Activated CD4-positive, alpha-beta T cell treated with anti-CD3 and anti-CD28 coated beads, Interleukin-2, amount 50 U/mL, for 1 hour (primary cell): ENCODE data around the gene CDH22.

Experiments used
- DNase-seq: peaks from one replicate; pipeline ENCODE4 v3.0.0-alpha.2; 2020

The CDH22 gene

GRCh38 chr20:46264391-46265266 lies 43.7 kb downstream of the CDH22 start:
- DNase-seq: no peak

GRCh38 chr20:46261456-46262253 lies 46.6 kb downstream of the CDH22 start:
- no peak for DNase-seq

- DNase-seq: no peak
These were observed 47.3 kb downstream of the CDH22 start for GRCh38 chr20:46260936-46261454.

DNA sequence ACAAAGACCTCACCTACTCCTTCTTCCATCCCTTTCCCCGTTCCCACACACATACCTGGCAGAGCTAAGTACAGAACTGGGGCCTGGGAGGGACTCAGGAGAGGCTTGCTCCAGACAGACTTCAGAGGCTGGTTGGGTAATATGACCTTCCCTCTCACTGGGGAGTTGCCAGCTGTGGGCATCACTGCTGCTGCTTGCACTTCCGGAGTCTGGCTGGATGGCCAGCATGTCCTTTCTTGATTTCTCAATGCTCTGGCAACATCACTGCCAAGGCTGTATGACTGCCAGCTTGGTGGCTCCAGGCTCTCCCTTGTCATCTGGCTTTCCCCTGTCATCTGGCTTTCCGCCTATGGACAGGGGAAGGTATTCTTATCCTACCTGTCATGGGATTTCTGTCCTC lies 47.8 kb downstream of the CDH22 start:
- no peak for DNase-seq

DNA sequence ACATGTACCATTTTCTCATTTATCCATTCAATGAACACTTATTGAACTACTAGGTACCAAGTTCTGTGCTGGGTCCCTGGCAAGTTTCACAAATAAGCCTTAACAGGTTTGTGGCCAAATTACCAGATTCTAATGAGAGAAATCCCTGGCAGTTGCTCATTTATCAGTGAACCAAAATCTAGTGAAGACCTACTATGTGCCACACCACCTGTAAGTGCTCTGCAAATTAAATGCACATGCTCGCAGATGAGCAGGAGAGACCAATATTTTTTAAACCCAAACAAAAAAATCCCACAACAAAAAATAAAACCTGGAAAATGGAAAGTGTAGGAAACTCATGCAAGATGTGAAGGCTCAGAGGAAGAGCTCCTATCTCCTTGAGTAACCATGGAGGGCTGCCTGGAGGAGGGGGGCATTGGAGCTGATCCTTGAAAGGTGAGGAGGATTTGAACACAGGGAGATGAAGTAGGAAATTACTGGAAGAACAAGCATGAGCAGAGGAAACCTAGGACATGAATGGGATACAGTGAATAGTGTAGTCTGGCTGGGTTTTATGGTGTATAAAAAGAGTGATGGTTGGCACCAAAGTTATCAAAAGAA lies 48.9 kb downstream of the CDH22 start:
- no peak for DNase-seq

DNA sequence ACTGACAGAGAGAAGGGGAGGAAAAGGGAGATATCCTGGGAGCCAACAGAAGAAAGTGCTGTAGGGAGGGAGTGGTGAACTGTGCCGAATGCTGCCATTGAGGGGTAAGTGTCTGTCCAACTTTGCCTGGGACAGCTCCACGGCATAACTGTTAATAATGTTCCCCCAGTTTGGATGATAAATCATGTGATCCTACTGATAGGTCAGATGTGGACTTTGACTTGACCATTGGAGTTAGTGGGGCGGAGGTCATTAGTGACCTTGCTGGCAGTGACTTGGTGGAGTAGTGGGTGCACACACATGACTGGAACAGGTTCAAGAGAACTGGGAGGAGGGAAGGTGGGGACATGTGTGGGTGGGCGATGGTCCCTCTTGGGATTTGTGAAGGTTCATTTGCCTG lies 50.4 kb downstream of the CDH22 start:
- no peak for DNase-seq

- DNase-seq: no peak
These were observed 52.0 kb downstream of the CDH22 start for GRCh38 chr20:46256293-46256692.

DNA sequence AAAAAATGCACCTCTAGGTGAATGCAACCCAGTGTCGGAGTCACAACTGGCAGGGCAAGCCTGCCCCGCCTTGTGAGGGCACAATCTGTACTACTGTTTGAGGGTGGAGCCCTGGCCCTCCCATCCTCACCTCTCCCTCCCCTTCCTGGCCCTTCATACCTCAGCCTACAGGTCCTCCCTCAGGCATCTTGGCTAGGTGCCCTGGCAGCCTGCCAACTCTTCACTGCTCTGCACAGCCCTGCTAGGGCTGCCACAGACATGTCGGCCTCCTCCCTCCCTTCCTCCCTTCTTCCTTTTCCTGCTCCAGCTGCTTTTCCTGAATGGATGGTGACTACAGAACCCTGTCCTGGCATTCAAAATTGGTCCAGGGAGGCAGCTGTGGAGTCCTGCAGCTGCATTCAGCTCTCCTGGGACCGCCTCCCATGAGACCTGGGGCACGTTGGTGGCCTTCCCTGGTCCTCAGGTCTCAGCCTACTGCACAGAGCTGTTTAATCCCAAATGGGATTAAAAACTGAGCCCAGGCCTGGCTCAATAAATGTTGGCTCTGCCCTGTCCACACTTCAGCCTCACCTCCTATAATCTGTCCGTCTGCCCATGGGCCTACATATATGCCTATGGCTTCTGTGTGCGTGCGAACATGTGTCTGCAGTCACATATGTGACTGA lies 52.7 kb downstream of the CDH22 start:
- DNase-seq: peak; percentile 6

DNA sequence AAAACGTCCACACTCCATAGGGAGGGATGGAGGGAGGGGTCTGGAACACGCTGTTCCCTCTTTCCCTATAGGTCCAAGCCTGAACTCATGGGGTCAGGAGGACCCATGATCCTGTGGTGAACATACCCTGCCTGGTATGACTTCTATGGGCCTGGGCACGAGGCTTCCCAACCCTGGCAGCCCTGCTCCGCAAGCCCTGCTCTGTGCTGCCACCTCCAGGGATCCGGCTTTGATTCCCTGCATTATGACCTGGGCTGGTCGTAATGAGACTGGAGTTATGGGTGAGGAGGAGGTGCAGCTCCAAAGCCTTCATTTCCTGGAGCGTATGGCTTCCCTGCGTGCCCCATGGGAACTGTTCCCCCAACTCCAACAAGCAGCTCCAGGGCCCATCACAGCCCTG lies 54.9 kb downstream of the CDH22 start:
- no peak for DNase-seq

- no peak for DNase-seq
These were observed 55.8 kb downstream of the CDH22 start for GRCh38 chr20:46252352-46253091.

DNA sequence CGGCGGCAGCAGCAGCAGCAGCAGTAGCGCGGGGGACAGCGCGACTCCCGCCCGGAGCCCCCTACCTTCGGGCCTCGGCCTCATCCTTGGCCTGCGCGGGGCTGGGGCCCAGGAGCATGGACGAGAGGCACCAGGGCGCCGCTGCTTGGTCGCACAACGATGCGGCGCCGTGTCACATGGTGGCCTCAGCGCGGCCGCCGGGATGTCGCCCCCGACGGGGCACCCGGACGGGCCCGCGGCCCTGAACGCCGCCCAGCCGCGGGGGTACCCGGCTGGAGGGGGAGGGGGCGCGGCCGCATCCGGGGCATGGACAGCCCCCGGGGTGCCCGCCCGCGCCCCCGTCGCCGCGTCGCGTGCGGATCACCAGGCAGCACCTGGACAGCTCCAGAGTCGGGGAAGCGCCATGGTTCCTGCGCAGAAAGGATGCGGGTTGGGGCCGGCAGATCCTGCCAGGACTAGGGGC lies 57.1 kb downstream of the CDH22 start:
- no peak for DNase-seq

- no peak for DNase-seq
These were observed 57.5 kb downstream of the CDH22 start for GRCh38 chr20:46250772-46251171.

GRCh38 chr20:46249671-46250070 lies 58.6 kb downstream of the CDH22 start:
- no peak for DNase-seq

DNA sequence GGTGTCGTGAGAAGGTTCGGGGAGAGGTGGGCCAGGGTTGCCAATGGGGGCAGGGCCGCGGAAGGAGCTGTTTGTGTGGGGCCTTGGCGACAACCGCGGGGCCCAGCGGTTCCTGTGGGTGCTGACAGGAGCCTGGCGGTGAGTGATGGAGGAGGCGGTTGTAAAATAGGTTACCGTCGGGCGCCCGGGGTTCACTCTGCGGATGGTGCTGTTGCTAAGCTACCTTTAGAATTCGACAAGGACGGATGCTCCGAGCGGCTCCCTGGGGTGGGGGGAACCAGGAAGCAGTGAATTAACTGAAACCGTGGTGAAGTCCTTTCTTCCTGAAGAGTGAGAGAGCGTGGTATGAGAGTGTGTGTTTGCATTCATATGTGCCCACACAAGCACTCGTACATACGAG lies 61.7 kb downstream of the CDH22 start:
- DNase-seq: no peak

GRCh38 chr20:46243707-46244628 lies 64.3 kb downstream of the CDH22 start:
- DNase-seq: no peak

GRCh38 chr20:46242390-46242789 lies 65.9 kb downstream of the CDH22 start:
- DNase-seq: no peak

DNA sequence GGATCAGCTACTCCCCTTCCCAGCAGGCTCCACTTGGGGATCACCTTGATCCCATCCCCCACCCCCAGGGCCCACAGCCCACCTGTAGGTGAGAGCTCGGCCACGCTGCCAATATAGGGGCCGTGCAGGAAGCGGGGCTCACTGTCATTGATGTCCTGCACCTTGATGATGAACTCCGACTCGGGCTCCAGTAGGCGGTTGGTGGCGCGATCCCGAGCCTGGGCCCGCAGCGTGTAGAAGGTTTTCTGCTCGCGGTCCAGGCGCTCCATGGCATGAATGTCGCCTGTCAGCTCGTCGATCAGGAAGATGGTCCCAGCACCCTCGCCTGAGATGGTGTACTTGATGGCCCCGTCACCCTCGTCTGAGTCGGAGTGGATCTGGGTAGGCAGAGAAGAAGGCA lies 67.4 kb downstream of the CDH22 start:
- DNase-seq: no peak

- DNase-seq: no peak
These were observed 68.2 kb downstream of the CDH22 start for GRCh38 chr20:46240065-46240464.

DNA sequence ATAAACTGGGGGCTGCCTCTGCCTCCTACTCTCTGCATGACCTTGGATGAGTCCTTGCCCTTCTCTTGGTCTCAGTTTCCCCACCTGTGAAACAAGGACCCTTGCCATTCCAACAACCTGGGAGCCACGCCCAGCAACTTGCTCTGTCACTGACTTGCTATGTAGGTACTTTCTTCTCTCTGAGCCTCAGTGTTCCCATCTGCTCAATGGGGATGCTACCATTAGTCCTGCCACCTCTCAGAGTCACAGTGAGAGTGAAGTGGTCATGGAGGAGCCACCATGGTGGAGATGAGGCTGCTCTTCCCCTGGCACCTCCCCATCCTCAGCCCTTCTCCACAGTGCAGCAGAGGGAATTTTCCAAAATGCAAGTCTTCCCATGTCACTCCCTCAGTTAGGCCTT lies 70.6 kb downstream of the CDH22 start:
- no peak for DNase-seq

- no peak for DNase-seq
These were observed 71.1 kb downstream of the CDH22 start for GRCh38 chr20:46237227-46237626.

DNA sequence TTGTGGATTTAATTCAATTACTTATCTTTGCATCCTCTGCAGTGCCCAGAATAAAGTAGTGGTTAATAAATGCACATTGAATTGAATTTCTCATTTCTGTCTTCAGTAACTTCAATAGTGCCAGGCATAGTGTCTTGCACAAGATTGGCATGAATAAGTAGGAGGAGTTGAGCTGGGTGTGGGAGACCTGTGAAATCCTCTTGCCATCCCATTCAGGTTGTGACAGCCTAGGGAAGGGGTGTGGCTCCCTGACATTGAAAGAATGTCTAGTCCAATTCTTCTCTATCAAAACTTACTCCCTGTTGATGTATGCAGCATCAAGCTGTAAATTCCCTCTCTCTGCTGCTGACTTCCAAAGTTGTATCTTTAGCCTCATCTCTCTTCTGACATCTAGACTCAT lies 73.2 kb downstream of the CDH22 start:
- no peak for DNase-seq
